ENCODE measurements around the gene FTO. TPM values are rescaled to one million over a fixed set of nuclear protein-coding genes. Genes with fewer than 3 reads are reported as not detected.

Gene FTO
- total and polyA plus RNA-seq, 2 of the 8 experiments (the other 6 are each of a cell fraction or from before 2014, with no cell fraction given): 34.5 to 59.8 TPM

- Histone ChIP-seq H2AFZ (ENCODE audit: low read length) (no peak overlapping the region), H3K4me1 (replicated peaks in 1 of 4; ENCODE audit: control insufficient read depth in 3 of 4, insufficient read depth in 4 of 4, low read length in 3 of 4) (peaks cover 0 to 8% (median 6%) of the 10 kb centered on the region in 4 experiments; a peak in 2 of 7 replicates), H4K91ac (replicated peaks; ENCODE audit: insufficient read length, low read length) (no peak overlapping the region), H3K23ac (ENCODE audit: insufficient read length) (no peak overlapping the region), H3K27ac (ENCODE audit: low read depth, low read length) (no peak overlapping the region), H4K8ac (ENCODE audit: extremely low read depth, insufficient read depth, low read length) (no peak overlapping the region), H3K4me2 (ENCODE audit: insufficient read depth in 1 of 2, low read depth in 2 of 2, low read length in 2 of 2) (no peak overlapping the region), H3K79me2 (ENCODE audit: control insufficient read depth in 1 of 2, insufficient read depth in 2 of 2, low read length in 2 of 2) (no peaks in the 10 kb centered on the region), H3K23me2 (ENCODE audit: low read depth, low read length) (peaks cover 4% of the 10 kb centered on the region; the same call in 1 of the 2 replicates), H3K4me3 (ENCODE audit: extremely low read depth in 1 of 4, insufficient read depth in 2 of 4, low read depth in 3 of 4, low read length in 4 of 4) (no peak overlapping the region), H3K18ac (ENCODE audit: extremely low read depth, low read length) (no peak overlapping the region), H4K5ac (ENCODE audit: insufficient read length, low read depth, low read length) (no peak overlapping the region), H3K9ac (replicated peaks in 1 of 4; ENCODE audit: extremely low read depth in 1 of 4, low read depth in 3 of 4, low read length in 3 of 4) (no peak overlapping the region), H3K79me1 (ENCODE audit: low read depth, low read length) (no peaks in the 10 kb centered on the region), H4K20me1 (replicated peaks in 1 of 2; ENCODE audit: control insufficient read depth in 1 of 2, insufficient read depth in 2 of 2, low read length in 2 of 2) (no peaks in the 10 kb centered on the region), H3K56ac (replicated peaks; ENCODE audit: insufficient read length, low read depth, low read length) (no peak overlapping the region), H2AK5ac (ENCODE audit: low read depth, low read length) (no peak overlapping the region), H3K4ac (replicated peaks; ENCODE audit: insufficient read length, low read depth, low read length) (no peak overlapping the region), H2BK120ac (replicated peaks; ENCODE audit: low read depth, low read length) (no peak overlapping the region), H2BK15ac (ENCODE audit: low read length) (no peak overlapping the region), H3K14ac (ENCODE audit: insufficient read length) (no peak overlapping the region), H2BK12ac (ENCODE audit: low read depth, low read length) (no peak overlapping the region), H3K27me3 (replicated peaks in 1 of 4; ENCODE audit: control insufficient read depth in 3 of 4, extremely low read depth in 1 of 4, insufficient read depth in 3 of 4, low read length in 3 of 4) (0 out of 7 replicates have a peak, but pooled peaks cover 0 to 3% (median 0%) of the 10 kb centered on the region in 4 experiments), H3K36me3 (ENCODE audit: control insufficient read depth in 2 of 4, insufficient read depth in 4 of 4, low read length in 3 of 4) (no peaks in the 10 kb centered on the region), H3K9me3 (ENCODE audit: insufficient read depth in 2 of 2, low read depth in 1 of 2, low read length in 1 of 2) (no peaks in the 10 kb centered on the region), H2BK5ac (ENCODE audit: low read depth, low read length) (no peak overlapping the region), H2BK20ac (ENCODE audit: low read length) (no peak overlapping the region)
- CTCF ChIA-PET (ENCODE audit: partially characterized antibody): interaction anchor here (1.2 to 1.5 kb wide), 2 partner anchors 10 to 39 kb away, joined by 3 read pairs; no protein-coding TSS in a partner anchor
- DNase-seq (ENCODE audit: low read depth in 1 of 2, low spot score in 2 of 2) (no peak), FAIRE-seq (no peak)
- 93% methylated on average over 12 of the region's 12 CpGs; no CpG with 5 or more reads in 1 of the 2 experiments for WGBS, 2 experiments (ENCODE audit: extremely low coverage in 1 of 2, insufficient coverage in 1 of 2, insufficient read length in 1 of 2, insufficient replicate concordance in 2 of 2, low coverage in 1 of 2, low lambda C conversion rate in 2 of 2, missing lambda C conversion rate in 1 of 2)
- POLR2A ChIA-PET (ENCODE audit: partially characterized antibody): interaction anchor here (0.6 kb wide), 1 partner anchor 111 kb away, joined by 3 read pairs; no protein-coding TSS in a partner anchor
- no peak for TF ChIP-seq CBX8 (IDR thresholded peaks at IDR 0.05; ENCODE audit: borderline replicate concordance, low read depth, low read length)
- TF ChIP-seq EGR1 (IDR thresholded peaks at IDR 0.05; ENCODE audit: borderline replicate concordance, low read depth, low read length): no peak
- no peak for TF ChIP-seq EP300 (IDR thresholded peaks at IDR 0.05; ENCODE audit: borderline replicate concordance in 1 of 2, low read depth in 2 of 2, low read length in 2 of 2)
- TF ChIP-seq CHD1 (IDR thresholded peaks at IDR 0.05; ENCODE audit: low read depth, low read length): no peak
- no peak for TF ChIP-seq RFX5 (IDR thresholded peaks at IDR 0.05; ENCODE audit: borderline replicate concordance, low read depth, low read length)
- TF ChIP-seq KDM4A (IDR thresholded peaks at IDR 0.05; ENCODE audit: low read depth, low read length, severe bottlenecking): no peak
- no peak for TF ChIP-seq CBX5 (IDR thresholded peaks at IDR 0.05; ENCODE audit: low read depth, low read length)
- TF ChIP-seq ATF2 (IDR thresholded peaks at IDR 0.05; ENCODE audit: low read length): no peak
- TF ChIP-seq MAX (IDR thresholded peaks at IDR 0.05): no peak
These were observed 449.4 kb downstream of the FTO start for GRCh38 chr16:54153240-54153934.

All from H1 (cell line).